ENCODE results near the gene SVBP. TPM values are rescaled to one million over a fixed set of nuclear protein-coding genes. Genes with fewer than 3 reads are reported as not detected.

The SVBP gene
- total RNA-seq, 1 experiment from 2014 or later, result 18.6 TPM

- H3K9me3 Mint-ChIP-seq (ENCODE audit: unreplicated experiment), result no peaks in the 10 kb centered on the region
- no peak overlapping the region for H3K27ac Mint-ChIP-seq (ENCODE audit: unreplicated experiment)
- BruUV-seq (replicated peaks), result no TSS peak
- H3K4me1 ChIP-seq, result no peaks in the 10 kb centered on the region
- H3K27me3 ChIP-seq (replicated peaks; ENCODE audit: control insufficient read depth, insufficient read depth, low read length), result no peaks in the 10 kb centered on the region
- intact Hi-C loops (cut with micrococcal nuclease; ENCODE audit: unreplicated experiment), result no loop called here
- H3K36me3 ChIP-seq (ENCODE audit: control insufficient read depth, insufficient read depth, low read length), result no peaks in the 10 kb centered on the region
- H3K36me3 Mint-ChIP-seq (ENCODE audit: insufficient read depth, unreplicated experiment), result no peaks in the 10 kb centered on the region
- POLR2A ChIA-PET, result no interaction called here
- H3K9me3 ChIP-seq, result no peaks in the 10 kb centered on the region
- H3K4me1 Mint-ChIP-seq (ENCODE audit: low read depth, unreplicated experiment), result no peaks in the 10 kb centered on the region
- TF ChIP-seq, protein P1, sequence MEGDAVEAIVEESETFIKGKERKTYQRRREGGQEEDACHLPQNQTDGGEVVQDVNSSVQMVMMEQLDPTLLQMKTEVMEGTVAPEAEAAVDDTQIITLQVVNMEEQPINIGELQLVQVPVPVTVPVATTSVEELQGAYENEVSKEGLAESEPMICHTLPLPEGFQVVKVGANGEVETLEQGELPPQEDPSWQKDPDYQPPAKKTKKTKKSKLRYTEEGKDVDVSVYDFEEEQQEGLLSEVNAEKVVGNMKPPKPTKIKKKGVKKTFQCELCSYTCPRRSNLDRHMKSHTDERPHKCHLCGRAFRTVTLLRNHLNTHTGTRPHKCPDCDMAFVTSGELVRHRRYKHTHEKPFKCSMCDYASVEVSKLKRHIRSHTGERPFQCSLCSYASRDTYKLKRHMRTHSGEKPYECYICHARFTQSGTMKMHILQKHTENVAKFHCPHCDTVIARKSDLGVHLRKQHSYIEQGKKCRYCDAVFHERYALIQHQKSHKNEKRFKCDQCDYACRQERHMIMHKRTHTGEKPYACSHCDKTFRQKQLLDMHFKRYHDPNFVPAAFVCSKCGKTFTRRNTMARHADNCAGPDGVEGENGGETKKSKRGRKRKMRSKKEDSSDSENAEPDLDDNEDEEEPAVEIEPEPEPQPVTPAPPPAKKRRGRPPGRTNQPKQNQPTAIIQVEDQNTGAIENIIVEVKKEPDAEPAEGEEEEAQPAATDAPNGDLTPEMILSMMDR (IDR thresholded peaks at IDR 0.05; ENCODE audit: insufficient read depth in 1 of 2, low read depth in 1 of 2, low read length in 1 of 2, severe bottlenecking in 1 of 2, unreplicated experiment in 1 of 2), result no peak
- H3K27me3 Mint-ChIP-seq (ENCODE audit: insufficient read depth, unreplicated experiment), result no peaks in the 10 kb centered on the region
- CTCF ChIA-PET, result no interaction called here
- H3K4me3 Mint-ChIP-seq (ENCODE audit: unreplicated experiment), result no peak overlapping the region
- no peak overlapping the region for H3K4me3 ChIP-seq (ENCODE audit: low read depth, low read length)
- no peak for DNase-seq
These were observed 15.2 kb downstream of the SVBP start for GRCh38 chr1:42801832-42802473.

GRCh38 chr1:42797979-42798378 is 19.2 kb downstream of the SVBP start:
- no peaks in the 10 kb centered on the region for H3K27me3 Mint-ChIP-seq (ENCODE audit: insufficient read depth, unreplicated experiment)
- no peak overlapping the region for H3K4me3 Mint-ChIP-seq (ENCODE audit: unreplicated experiment)
- H3K9me3 ChIP-seq, result no peaks in the 10 kb centered on the region
- no peak overlapping the region for H3K4me3 ChIP-seq (ENCODE audit: low read depth, low read length)
- intact Hi-C loops (cut with micrococcal nuclease; ENCODE audit: unreplicated experiment), result no loop called here
- no peaks in the 10 kb centered on the region for H3K4me1 Mint-ChIP-seq (ENCODE audit: low read depth, unreplicated experiment)
- no peaks in the 10 kb centered on the region for H3K36me3 ChIP-seq (ENCODE audit: control insufficient read depth, insufficient read depth, low read length)
- TF ChIP-seq, protein P1 (IDR thresholded peaks at IDR 0.05; ENCODE audit: insufficient read depth in 1 of 2, low read depth in 1 of 2, low read length in 1 of 2, severe bottlenecking in 1 of 2, unreplicated experiment in 1 of 2), result no peak
- no TSS peak for BruUV-seq (replicated peaks)
- no peaks in the 10 kb centered on the region for H3K36me3 Mint-ChIP-seq (ENCODE audit: insufficient read depth, unreplicated experiment)
- no peak for DNase-seq
- ChIA-PET CTCF (no interaction called here), POLR2A (no interaction called here)
- H3K27me3 ChIP-seq (replicated peaks; ENCODE audit: control insufficient read depth, insufficient read depth, low read length), result no peaks in the 10 kb centered on the region
- H3K9me3 Mint-ChIP-seq (ENCODE audit: unreplicated experiment), result no peaks in the 10 kb centered on the region
- H3K4me1 ChIP-seq, result no peaks in the 10 kb centered on the region
- no peak overlapping the region for H3K27ac Mint-ChIP-seq (ENCODE audit: unreplicated experiment)

DNA sequence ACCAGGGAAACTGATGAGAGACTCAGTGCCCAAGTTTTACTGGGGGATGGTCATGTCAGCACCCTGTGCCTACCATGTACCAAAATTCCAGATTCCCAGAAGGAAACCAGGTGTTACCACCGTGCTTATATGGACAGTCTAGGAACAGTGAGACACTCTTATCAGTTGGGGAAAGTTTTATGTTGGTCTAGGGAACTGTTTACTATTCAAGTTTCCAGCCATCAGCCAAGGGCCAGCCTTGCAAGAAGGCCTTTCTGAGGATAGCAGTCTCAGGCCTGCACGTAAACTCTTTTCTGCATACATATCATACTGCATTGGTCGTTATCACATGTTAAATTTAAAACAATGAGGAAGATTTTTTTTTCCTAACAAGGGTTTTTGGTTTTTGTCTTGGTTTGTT is 19.8 kb downstream of the SVBP start:
- H3K27ac Mint-ChIP-seq (ENCODE audit: unreplicated experiment), result no peak overlapping the region
- Histone ChIP-seq H3K36me3 (ENCODE audit: control insufficient read depth, insufficient read depth, low read length) (no peaks in the 10 kb centered on the region), H3K4me1 (no peaks in the 10 kb centered on the region), H3K9me3 (no peaks in the 10 kb centered on the region), H3K4me3 (ENCODE audit: low read depth, low read length) (no peak overlapping the region), H3K27me3 (replicated peaks; ENCODE audit: control insufficient read depth, insufficient read depth, low read length) (no peaks in the 10 kb centered on the region)
- no TSS peak for BruUV-seq (replicated peaks)
- H3K4me3 Mint-ChIP-seq (ENCODE audit: unreplicated experiment), result no peak overlapping the region
- H3K27me3 Mint-ChIP-seq (ENCODE audit: insufficient read depth, unreplicated experiment), result no peaks in the 10 kb centered on the region
- DNase-seq, result no peak
- TF ChIP-seq, protein P1 (IDR thresholded peaks at IDR 0.05; ENCODE audit: insufficient read depth in 1 of 2, low read depth in 1 of 2, low read length in 1 of 2, severe bottlenecking in 1 of 2, unreplicated experiment in 1 of 2), result no peak
- H3K9me3 Mint-ChIP-seq (ENCODE audit: unreplicated experiment), result no peaks in the 10 kb centered on the region
- H3K36me3 Mint-ChIP-seq (ENCODE audit: insufficient read depth, unreplicated experiment), result no peaks in the 10 kb centered on the region
- ChIA-PET CTCF (no interaction called here), POLR2A (no interaction called here)
- no peaks in the 10 kb centered on the region for H3K4me1 Mint-ChIP-seq (ENCODE audit: low read depth, unreplicated experiment)
- intact Hi-C loops (cut with micrococcal nuclease; ENCODE audit: unreplicated experiment), result no loop called here
